ENCODE measurements around the gene ZNF446.
"Not testable (repeated sequence)": the region's sequence is repeated elsewhere in the genome, so short reads cannot be mapped to it uniquely, and the experiment has no call there.

The ZNF446 gene

GRCh38 chr19:58475714-58476497 is at the start of gene ZNF446:
Gene ZNF446 (plus strand): TSS chr19:58476352. CDS start chr19:58477219, 867 bp downstream.
- DNase-seq, result peak; percentile 88

GRCh38 chr19:58428617-58429016 is 47.5 kb upstream of the ZNF446 start:
- DNase-seq, result no peak

DNA sequence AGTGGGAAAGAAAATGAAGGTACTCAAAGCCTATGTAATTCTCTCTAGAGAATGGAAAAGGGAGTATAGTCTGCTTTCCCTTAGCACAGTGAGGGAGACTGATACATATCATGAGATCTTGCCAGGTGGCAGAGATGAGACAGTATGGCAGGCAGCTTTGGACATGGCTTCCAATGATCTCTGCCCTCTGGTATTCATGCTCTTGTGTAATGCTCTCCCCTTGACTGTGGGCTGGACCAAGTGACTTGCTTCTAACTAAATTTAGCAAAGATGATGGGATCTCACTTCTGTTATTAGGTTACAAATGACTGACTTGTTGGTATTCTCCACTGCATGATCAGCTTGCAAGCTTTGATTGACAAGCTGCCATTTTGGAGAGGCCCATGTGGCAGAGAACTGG is 46.4 kb upstream of the ZNF446 start:
- DNase-seq, result no peak

DNA sequence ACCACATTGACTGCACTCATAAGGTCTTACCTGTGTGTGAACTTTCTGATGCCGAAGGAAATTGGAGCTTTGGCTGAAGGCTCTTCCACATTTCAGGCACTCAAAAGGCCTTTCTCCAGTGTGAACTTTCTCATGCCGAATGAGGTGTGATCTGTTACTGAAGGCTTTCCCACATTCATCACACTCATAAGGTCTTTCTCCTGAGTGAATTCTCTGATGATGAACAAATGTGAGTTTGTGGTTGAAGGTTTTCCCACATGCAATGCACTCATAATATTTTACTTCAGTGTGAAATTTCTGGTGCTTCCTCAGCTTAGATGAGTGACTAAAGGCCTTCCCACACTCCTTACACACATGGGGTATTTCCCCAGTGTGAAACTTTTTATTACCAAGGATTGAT is 41.9 kb upstream of the ZNF446 start:
- no peak for DNase-seq

- peak; percentile 99 for DNase-seq
Observed at GRCh38 chr19:58439576-58440554, 36.3 kb upstream of the ZNF446 start, which contains the start of gene ZNF132. Gene ZNF132 (minus strand): TSS chr19:58440153. CDS start chr19:58439821, 332 bp downstream.

GRCh38 chr19:58440556-58440955 is 35.6 kb upstream of the ZNF446 start:
- DNase-seq, result no peak

DNA sequence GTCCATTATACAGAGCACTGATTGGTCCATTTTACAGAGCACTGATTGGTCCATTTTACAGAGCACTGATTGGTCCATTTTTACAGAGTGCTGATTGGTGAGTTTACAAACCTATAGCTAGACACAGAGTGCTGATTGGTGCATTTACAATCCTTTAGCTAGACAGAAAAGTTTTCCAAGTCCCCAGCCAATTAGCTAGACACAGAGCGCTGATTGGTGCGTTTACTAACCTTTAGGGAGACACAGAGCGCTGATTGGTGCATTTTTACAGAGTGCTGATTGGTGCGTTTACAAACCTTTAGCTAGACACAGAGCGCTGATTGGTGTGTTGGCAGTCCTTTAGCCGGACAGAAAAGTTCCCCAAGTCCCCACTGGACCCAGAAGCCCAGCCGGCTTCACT is 33.2 kb upstream of the ZNF446 start:
- not testable (repeated sequence) for DNase-seq

DNA sequence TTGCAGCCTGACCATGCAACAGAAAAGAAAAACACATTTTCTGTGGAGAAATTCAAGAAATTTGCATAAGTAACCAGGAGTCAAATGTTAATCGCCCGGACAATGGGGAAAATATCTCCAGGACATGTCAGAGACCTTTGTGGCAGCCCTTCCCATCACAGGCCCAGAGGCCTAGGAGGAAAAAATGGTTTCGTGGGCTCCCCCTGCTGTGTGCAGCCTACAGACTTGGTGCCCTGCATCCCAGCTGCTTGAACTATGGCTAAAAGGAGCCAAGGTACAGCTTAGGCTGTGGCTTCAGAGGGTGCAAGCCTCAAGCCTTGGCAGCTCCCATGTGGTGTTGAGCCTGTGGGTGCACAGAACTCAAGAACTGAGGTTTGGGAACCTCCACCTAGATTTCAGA is 27.3 kb upstream of the ZNF446 start:
- DNase-seq, result not testable (repeated sequence)

DNA sequence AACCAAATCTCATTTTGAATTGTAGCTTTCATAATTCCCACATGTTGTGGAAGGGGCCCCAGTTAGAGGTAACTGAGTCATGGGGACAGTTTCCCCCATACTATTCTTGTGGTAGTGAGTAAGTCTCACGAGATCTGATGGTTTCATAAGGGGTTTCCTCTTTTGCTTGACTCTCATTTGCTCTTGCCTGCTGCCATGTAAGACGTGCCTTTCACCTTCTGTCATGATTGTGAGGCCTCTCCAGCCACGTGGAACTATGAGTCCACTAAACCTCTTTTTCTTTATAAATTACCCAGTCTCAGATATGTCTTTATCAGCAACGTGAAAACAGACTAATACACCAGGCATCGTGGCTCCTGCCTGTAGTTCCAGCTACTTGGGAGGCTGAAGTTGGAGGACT is 26.2 kb upstream of the ZNF446 start:
- DNase-seq, result not testable (repeated sequence)

DNA sequence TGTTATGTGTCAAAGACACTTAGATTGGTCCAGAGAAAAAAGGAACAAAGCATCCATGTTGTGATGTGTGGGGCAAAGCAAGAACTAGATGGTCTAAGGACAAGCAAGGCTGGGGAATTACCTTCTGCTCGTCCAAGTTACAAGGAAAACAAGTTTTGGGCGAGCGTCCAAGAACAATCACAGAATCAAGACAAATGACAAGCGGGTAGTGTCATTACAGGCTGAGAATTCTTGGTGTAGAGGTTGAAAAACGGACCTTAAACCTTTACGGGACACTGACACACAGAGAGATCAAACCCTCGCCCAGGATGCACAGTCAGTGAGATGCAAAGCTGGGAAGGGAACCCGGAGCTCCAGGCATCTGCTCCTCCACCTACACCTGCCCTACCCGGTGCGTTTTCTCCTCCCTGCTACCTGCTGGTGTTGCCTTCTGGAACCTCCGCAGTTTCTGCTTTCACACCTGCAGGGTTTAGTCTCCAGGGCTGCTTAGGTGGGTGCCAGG is 25.2 kb upstream of the ZNF446 start:
- no peak for DNase-seq

DNA sequence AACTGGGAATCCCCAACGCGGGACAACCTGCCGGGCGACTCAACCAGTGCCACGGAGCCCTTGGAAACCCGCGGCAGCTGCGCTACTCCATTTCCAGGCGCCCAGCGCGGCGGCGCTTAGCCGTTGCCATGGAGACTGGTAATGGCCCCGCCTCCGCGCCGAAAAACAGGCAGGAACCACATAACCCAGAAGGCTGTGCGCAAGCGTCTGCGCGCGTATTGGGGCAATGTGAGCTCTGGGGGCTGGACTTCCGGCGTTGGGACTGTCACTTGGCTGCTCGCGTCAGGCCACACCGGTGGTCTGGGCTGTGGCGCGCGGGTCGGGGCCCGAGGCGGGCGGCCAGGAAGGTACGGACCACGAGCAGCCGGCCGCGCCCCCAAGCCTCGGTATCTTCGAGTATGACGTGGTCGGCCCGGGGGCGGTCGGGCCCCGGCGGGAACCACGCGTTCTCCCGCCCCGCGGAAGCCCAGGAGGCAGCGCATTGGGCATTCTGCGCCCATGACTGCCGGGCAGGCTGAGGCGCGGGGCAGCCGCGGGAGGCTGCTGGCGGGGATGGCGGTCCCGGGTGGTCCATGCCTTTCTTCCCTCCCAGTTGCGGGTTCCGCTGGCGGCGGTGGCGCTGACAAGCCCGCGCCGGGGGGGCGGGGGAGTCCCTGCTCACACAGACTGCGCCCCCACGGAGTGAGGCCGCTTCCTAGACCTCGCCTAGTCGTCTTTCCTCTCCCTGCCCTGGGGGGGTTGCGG is 24.6 kb upstream of the ZNF446 start, which contains the start of gene ZNF324B:
Gene ZNF324B (plus strand): TSS at position 265 of the 744 bp plus-strand sequence. CDS start 2,080 bp downstream, outside the sequence.
- DNase-seq, result peak; percentile 87

GRCh38 chr19:58453743-58454142 is 22.4 kb upstream of the ZNF446 start:
- no peak for DNase-seq

DNA sequence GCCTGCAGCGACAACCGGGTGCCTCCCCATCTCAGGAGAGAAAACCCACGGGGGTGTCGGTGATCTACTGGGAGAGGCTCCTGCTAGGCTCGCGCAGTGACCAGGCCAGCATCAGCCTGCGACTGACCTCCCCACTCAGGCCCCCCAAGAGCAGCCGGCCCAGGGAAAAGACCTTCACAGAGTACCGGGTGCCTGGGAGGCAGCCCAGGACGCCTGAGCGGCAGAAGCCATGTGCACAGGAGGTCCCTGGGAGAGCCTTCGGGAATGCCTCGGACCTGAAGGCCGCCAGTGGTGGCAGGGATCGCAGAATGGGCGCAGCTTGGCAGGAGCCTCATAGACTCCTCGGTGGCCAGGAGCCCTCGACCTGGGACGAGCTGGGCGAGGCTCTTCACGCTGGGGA is 20.8 kb upstream of the ZNF446 start:
- DNase-seq, result no peak

GRCh38 chr19:58456111-58456510 is 20.0 kb upstream of the ZNF446 start:
- no peak for DNase-seq

- DNase-seq, result no peak
Observed at GRCh38 chr19:58460039-58460438, 16.1 kb upstream of the ZNF446 start.

GRCh38 chr19:58466089-58466759 is 9.9 kb upstream of the ZNF446 start:
- no peak for DNase-seq

DNA sequence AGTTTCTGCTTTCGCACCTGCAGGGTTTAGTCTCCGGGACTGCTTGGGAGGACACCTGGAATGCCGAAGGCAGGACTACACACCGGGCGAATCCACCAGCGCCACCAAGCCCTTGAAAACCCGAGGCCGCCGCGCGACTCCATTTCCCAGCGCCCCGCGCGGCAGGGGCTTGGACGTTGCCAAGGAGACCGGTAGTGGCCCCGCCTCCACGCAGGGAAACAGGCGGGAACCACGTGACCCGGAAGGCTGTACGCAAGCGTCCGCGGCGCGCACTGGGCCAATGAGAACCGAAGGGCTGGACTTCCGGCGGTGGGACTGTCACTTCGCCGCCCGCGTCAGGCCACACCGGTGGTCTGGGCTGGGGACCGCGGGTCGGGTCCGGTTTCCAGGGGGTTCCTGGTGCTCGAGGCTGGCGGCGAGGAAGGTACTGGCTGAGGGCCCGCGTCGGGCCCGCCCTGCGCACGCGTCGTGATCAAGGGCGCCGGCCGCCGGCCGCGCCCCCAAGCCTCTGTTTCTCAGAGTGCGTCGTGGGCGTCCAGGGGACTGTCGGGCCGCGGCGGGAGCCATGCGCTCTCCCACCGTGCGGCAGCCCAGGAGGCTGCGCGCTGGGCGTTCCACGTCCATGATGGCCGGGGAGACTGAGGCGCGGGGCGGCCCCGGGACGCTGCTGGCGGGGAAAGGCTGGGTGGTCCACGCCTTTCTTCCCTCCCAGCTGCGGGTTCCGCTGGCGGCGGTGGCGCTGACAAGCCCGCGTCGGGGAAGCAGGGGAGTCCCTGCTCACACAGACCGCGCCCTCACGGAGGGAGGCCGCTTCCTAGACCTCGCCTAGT is 9.2 kb upstream of the ZNF446 start, which contains the start of gene ZNF324:
Gene ZNF324 (plus strand): TSS at position 321 of the 830 bp plus-strand sequence. CDS start 2,106 bp downstream, outside the sequence.
- DNase-seq, result peak; percentile 79

DNA sequence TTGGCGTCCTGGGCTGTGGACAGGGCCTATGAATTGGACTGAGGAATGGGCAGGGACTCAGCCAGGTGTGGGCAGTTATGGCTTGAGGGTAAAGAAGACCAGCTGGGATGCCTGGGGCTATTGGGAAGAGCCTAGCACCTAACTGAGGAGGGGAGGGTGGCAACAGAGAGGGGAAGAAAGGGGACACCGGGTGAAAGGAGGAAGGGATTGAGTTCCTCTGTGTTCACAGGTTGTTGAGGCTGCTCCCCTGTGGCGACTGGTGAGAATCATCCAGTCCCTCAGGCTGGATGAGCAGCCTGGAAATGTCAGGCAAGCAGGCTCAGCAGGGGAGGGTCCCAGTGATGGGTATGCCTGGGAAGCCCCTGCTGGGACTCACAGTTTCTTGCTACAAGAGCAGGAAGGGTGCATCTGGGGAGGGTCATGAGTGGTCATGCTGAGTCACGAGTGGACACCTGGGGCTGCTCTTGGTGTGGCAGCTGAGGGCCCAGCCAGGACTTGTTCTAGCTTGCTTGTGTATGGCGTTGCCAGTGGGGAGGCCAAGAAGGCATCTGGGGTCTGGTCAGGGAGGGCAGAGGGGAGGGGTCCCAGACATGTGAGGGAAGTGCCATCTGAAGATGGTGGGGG is 7.8 kb upstream of the ZNF446 start:
- DNase-seq, result no peak

DNA sequence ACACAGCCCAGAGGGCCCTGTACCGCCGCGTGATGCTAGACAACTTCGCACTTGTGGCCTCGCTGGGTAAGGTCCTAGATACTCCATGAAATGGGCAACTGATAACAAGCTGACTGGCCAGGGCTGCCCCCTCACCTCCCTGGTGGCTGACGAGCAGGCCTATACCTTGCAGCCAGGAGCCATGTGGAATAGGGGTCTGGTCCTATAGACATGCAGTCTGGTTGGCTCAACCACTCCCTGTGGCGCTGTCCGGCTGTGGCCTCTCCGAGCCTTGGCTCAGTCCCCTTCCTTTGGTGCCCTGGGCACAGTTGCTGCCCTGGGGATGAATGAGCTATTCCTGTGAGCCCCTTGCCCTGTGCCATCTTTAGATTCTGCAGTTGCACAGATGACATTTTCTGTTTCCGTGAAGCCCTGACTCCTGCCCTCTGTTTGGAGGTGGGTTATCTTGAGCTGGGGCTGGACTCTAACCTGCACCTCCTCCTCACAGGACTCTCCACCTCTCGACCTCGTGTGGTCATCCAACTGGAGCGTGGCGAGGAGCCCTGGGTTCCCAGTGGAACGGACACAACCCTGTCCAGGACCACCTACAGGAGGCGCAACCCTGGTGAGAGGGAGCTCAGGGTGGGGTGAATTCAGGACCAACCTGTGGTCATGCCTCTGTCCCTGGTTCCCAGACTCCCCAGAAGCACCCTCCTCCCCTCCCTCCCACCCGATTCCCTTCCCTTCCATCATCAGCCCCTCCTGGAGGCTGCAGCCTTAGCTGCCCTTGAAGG is 6.7 kb upstream of the ZNF446 start:
- DNase-seq, result no peak
